NCI-H69 (cell line): ENCODE results near the gene UROD.
A peak's percentile ranks its signal among the peaks of the same experiment; 100 is the strongest.
"Not testable (repeated sequence)": the region's sequence is repeated elsewhere in the genome, so short reads cannot be mapped to it uniquely, and the experiment has no call there.

ENCODE experiments used
- DNase-seq: peaks from one replicate; lab custom pipeline; 2025; lab: John Stamatoyannopoulos, UW

Gene UROD

DNA sequence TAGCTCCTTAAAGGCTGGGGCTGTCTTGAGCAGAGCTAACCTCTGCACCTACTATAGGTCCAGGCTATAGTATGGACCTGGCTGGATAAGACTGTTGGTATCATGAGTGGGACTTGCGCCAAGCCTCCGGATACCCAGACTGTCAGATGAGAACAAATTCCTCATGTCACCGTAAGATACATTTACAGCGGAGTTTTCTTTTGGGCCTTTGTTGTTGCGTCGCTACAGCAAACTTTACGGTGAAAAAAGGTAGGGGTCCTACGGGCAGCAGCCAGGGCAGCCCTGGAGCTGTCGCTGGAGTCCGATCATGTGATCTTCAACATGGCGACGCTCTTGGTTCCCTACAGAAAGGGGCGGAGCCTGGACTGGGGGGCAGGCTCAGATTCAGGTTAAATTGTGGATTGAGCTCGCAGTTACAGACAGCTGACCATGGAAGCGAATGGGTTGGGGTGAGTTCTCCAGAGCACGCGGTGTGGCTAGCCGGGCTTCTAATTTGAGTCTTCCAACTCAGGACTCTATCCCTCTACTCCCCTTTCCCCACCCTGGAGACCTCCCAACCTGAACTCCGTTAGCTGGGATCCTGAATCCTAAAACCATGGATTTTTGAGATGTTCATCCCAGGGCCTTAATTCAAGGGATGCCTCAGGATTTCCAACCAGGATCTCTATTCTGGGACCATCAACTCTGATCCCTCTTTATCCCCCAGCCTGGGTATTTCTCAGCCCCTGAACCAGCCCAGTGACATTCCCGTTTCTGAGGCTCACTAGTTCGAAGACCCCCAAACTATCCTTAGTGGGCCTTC, at the start of gene UROD:
Gene UROD (plus strand): TSS at position 418 of the 802 bp plus-strand sequence. CDS start 12 bp downstream, at position 430.
- peak; percentile 93 for DNase-seq

DNA sequence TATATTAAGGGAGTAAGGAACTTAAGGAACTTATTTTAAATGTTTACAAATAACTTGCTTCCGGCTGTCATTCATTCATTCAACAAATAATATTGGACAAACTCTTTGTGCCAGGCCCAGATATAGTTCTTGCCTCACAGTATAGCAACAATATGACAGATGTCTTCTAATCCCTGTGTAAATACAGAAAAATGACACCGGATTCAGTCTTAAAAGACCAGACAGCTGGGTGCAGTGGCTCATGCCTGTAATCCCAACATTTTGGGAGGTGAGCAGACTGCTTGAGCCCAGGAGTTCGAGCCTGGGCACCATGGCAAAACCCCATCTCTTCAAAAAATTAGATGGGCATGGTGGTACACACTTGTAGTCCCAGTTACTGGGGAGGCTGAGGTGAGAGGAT, 49.3 kb upstream of the UROD start:
- DNase-seq = peak; percentile 71

DNA sequence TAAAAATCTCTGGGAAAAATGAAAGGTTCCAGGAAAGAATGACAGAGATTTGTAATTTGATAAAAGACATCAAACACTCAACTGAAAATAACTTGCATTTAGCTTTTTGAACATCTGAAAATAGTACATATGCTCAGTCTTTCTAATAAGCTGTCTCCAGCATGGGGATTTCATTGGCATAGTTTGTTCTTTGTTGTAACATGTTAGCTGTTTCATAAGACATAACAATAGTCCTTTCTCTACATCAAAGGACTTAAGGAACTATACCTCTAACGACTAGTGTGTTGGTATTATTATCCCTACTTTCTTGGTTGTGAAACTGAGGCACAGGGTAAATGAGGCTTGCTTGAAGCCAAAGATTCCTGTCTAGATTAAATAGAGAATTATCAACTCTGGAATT, 47.7 kb upstream of the UROD start:
- DNase-seq = no peak

DNA sequence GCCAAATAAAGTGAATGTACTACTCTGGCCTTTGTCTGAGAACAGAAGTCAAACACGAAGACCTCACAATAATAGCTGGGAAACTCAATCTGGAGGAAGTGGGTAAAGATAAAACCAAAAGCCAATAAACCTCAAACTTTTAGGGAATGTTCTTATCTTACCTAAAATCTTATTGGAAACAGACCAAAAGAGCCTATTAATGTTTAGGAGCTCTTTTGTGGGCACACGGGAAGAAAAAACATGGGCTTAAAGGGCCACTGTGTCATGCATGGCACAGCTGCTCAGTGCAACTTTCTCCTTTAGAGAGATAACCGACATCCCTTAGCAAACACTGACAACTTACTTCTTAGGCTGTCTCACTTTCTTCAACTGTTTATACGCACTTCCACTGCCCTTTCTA, 41.7 kb upstream of the UROD start:
- no peak for DNase-seq

DNA sequence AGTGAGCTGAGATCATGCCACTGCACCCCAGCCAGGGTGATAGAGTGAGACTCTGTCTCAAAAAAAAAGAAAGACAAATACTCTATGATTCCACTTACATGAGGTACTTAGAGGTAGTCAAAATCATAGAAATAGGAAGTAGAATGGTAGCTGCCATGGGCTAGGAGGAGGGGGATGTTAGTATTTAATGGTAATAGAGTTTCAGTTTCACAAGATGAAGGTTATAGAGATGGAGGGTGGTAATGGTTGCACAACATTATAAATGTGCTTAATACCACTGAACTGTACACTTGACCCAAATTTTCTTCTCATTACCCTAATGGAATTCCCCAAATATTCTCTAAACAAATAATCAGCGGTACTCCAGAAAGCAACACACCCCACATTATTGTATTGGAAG, 38.4 kb upstream of the UROD start:
- DNase-seq = no peak

DNA sequence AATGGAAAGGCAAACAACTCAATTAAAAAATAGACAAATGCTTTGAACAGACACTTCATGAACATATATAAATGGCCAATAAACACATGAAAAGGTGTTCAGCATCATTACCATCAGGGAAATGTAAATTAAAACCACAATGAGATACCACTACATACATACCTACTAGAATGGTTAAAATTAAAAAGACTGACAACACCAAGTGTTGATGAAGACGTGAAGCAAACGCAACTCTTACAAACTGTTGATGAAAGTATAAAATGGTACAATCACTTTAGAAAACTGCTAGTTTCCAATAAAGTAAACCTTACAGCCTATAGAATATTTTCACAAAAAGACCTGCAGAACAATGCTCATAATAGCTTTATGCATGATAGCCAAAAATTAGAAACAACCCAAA, 35.8 kb upstream of the UROD start:
- no peak for DNase-seq

DNA sequence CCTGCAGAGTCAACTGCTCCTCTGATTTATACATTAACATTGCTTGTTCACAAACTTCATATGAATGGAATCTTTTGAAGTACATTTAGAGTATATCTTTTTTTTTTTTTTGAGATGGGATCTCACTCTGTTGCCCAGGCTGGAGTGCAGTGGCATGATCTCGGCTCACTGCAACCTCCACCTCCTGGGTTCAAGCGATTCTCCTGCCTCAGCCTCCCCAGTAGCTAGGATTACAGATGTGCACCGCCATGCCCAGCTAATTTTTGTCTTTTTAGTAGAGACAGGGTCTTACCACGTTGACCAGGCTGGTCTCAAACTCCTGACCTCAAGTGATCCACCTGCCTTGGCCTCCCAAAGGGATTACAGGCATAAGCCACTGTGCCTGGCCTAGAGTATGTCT, 34.7 kb upstream of the UROD start:
- not testable (repeated sequence) for DNase-seq

DNA sequence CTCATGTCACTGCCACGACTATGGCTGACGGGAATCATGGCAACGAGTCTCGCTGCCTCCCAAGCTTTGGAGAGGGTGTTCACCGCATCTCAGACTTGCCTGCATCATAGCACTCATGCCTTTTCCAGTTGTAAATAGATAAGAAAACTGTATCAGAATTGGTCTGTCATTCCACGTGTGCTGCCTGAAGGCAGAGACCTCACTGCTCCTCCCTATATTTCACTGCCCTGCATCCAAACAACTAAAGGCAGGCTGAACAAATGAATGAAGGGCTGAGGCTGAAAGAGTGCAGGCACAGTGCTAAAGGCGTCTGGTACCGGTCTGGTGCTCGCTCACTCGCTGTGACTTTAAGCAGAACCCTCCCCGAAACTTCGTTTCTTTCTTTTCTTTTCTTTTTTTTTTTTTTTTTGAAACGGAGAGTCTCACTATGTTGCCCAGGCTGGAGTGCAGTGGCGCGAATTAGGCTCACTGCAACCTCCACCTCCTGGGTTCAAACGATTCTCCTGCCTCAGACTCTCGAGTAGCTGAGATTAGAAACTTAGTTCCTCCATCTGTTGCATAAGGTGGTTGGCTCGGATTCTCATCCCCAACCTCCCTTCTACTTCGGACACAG, 26.2 kb upstream of the UROD start:
- DNase-seq = no peak

DNA sequence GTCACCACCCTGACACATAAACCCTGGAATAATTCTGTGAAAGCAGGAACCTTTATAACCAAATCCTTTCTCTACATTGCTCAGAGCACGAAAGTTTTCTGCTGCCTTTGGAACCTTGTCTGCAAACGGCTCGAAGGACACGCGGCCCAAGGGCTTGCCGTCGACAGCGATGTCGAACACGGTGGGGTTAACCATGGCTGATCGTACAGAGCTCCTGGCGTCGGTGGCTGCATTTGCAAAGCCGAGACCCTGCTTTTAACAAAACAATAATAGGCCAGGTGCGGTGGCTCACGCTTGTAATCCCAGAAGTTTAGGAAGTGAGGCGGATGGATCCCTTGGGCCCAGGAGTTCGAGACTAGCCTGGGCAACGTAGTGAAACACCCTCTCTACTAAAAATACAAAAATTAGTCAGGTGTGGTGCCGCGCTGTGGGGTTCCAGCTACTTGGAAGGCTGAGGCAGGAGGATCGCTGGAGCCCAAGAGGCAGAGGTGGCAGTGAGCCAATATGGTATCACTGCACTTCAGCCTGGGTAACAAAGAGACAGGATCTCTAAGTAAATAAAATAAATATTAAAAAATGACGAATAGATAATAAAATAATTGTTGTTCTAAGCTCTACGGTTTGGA, 23.4 kb upstream of the UROD start:
- no peak for DNase-seq

DNA sequence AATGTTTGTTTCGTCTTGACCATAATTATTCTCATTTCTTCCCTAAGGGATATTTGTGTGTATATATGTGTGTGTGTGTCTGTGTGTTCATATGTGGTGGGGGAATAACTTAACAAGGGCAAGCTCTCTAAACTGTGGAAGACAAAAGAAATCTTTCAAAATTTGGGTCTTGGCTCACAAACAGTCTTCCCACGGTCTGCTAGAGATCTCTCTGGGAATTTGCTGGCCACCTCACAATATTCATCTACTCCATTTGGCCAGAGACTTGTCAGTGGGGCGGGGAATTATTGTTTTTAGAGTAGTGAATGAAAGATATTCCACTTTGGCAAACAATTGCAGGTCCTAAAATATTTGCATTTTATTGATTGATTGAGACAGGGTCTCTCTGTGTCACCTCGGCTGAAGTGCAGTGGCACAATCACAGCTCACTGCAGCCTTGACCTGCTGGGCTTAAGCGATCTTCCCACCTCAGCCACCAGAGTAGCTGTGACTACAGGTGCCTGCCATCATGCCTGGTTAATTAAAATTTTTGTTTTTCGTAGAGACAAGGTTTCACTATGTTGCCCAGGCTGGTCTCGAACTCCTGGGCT, 17.6 kb upstream of the UROD start:
- no peak for DNase-seq

DNA sequence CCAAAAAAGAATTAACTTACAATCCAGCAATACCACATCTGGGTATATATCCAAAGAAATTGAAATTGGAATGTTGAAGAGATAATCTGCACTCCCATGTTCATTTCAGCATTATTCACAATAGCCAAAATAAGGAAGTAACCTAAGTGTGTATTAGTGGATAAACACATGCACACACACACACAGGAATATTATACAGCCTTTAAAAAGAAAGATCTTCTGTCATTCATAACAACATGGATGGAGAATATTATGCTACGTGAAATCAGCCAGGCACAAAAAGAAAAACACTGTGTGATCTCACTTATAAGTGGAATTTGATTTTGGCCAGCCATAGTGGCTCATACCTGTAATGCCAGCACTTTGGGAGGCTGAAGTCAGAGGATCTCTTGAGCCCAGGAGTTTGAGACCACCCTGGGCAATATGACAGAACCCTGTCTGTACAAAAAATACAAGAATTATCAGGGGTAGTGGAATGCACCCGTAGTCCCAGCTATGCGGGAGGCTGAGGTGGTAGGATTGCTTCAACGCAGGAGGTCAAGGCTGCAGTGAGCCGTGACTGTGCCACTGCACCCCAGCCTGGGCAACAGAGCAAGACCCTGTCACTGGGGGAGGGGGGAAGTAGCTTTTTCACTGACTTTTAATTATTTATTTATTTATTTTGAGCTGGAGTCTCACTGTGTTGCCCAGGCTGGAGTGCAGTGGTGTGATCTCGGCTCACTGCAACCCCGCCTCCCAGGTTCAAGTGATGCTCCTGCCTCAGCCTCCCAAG, 16.4 kb upstream of the UROD start:
- no peak for DNase-seq

DNA sequence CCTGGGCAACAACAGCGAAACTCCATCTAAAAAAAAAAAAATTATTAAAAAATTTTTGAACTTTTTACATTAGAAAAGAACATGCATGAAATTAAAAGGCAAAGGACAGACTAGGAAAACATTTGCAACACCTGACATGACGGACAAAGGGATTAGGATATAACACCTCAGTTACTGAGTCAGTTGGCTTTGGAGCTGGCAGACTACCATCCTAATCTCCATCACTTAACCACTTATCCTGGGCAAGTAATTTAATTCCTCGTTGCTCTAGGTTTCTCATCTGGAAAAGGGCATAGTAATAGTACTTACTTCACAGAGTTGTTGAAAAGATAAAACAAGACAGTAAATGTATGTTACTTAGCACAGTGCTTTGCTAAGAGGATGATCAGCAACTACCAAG, 12.8 kb upstream of the UROD start:
- no peak for DNase-seq

DNA sequence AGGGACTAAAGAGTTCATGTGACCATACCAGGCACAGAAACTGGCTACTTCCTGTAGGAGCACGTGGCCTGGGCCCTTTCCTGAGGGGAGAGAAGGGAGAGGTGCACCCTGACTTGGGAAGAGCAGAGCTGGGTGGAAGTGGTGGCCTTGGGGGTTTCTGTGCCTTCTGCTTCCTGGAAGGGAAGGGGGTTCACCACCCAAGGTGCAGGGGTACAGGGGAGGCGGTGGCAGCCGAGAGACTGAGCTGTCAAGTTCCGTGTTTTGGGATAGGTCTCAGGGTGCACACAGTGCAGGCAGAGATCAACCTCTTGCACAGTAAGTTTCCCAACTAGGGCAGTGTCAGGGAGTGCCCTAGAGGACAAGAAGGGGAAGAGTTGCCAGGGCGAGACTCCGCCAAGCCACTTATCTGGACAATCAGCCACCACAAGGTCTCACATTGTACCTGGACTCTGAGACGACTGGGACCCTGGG, 11.0 kb upstream of the UROD start:
- no peak for DNase-seq

DNA sequence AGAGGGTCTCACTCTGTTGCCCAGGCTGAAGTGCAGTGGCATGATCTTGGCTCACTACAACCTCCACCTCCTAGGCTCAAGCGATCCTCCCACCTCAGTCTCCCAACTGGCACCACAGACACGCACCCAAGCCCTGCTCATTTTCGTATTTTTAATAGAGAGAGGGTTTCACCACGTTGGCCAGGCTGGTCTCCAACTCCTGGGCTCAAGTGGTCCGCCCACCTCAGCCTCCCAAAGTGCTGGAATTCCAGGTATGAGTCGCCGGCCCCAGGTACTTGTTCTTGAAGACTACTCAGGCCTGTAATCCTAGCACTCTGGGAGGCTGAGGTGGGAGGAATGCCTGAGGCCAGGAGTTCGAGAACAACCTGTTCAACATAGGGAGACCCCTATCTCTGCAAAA, 10.5 kb upstream of the UROD start:
- DNase-seq = not testable (repeated sequence)

DNA sequence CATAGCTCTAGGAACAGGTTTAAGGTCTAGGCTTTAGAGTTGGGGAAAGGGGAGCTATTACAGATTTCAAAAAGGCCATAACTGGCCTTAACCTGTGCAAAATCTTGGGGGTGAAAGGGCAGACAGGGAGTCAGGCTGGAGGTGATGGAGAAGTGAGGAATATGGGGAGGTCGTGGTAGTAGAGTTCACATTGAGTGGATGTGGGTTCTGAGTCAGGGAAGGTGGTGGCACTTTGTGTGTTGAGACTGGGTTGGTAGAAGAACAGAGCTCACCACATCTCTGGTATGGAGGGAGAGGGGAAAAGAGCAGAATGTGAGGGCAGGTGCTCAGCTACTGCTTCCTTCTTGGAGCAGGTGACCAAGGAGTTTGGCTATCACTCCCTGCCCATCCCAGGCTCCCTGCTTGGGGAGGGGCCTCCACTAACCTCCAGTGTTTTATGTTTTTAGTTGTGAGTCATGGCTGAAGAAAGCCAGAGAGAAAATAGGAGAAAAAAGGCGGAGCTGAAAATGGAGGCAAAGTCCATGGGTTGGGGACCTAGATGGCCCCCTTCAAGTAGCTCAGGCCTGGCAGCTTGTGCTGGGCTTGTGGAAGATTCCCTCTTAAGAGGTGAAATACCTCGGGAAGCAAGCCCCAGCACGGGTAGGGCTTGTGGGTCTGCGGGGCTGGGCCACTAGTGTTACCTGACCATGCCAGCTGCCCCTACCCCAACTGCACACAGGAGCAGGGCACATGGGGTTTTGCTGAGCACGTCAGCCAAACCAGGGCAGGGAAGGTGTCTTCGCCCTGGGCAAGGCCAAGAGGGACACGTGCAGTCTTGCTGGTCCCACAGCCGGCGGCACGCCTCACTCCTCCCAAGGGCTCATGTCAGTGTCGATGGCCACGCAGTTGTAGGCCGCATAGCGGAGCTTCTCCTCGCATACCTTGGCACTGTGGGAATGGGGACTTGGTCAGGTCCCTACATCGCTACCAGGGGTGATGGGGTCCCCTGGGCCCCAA, 9.1 kb upstream of the UROD start:
- DNase-seq = no peak

DNA sequence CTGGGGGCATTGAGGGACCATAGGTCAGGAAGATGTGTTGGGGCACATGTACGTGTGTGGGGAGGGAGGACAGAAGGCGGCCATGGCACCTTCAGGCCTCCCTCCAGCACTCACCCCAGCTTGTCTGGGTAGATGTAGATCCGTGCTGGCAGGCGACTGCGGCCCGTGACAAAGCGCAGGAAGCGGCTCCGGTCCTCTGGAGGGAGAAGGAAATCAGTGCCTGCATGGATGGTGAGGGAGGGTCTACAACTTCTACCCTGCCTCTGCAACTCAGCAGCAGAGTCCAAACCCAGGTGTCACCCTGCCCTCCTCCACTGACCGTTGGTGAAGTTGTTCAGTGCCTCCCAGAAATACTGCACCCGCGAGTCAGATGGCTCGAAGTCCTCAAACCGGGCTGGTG, 8.3 kb upstream of the UROD start:
- DNase-seq = no peak

DNA sequence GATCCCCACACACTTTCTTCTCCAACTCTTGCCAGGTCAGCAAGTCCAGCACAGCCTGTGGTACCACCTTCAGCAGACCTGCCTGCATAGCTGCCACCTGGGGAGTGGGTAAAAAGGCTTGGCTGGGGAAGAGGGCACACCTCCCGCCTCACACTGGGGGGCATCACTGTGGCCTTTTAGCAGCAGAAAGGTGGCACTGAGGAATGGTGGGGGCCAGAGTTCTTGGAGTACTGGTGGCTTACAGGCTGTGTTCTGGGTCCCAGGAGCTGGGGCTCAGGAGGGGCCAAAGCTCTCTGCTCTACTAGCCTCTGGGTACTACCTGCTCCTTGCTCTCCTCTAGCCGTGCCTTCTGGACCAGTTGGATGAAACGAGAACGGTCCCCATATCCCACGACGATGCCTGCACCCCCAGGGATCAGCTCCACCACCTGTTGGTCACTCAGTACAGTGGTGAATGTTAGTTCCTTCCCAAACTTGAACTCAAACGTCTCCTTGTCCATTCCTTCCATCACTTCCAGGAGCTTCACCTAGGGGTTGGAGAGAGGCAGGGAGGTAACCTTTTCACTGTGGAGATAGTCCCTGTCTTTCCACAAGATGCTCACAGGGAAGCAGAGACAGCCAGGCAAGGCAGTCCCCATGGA, 7.7 kb upstream of the UROD start:
- no peak for DNase-seq

DNA sequence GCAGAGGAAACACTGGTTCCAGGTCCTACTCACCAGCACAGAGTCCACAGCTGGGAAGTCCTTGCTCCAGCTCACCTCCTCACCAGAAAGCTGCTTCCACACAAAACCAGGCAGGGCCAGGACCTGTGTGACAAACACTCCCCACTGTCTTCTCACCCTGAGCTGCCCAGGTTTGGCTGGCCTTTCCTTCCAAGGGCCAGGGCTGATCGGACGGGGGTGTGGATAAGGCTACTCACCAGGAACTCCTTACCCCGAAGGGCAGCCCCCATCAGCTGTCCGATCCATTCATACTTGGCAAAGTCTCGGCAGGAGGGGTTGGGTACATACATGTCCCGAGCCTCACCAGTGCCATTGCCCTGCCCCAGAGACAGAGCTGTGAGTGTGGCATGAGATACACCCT, 6.3 kb upstream of the UROD start:
- no peak for DNase-seq

DNA sequence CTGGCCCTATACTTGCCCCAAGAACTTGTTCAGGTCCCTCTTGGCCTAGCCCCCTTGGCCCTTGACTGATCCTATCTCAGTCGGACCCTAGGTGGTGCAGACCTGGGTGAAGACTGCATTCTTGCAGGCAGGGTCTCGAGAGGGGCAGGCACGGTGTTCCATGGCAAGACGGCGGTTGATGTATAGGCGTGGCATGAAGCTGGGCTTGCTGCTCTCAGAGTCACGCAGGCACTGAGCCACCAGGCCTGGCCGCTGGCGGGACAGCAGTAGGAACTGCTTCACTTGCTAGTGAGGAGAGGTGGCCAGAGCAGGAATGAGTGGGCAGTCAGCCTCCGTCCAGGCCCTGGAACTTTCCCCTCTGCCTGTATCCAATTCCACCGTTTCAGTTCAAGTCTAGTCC, 4.7 kb upstream of the UROD start:
- no peak for DNase-seq

DNA sequence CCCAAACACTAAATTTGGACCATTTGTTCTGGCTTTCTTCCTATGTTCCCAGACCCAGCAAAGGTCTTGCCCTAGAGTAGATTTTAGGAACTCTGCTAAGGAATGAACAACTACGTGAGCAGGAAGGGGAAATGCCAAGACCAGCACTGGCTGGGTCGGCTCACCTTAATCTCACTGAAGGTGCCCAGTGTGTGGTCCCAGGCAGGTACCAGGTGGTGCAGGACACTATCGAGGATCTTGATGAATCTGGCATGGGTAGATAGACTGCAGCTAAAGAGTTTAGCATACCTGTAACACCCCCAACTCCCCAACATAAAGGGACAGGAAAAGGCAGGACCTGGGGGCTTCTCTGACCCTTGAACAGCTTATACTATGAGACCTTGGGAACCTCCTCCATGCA, 4.0 kb upstream of the UROD start:
- no peak for DNase-seq
